K562 (cell line): ENCODE data around the gene TRPV6. TPM values are rescaled to one million over a fixed set of nuclear protein-coding genes. Genes with fewer than 3 reads are reported as not detected.
A peak's percentile ranks its signal among the peaks of the same experiment; 100 is the strongest.

Experiments
- ATAC-seq: fragments of 200-7000 bp; cut with Tn5 transposase; 3 replicates; pipeline ENCODE4 v1.9.1; 2020; ENCODE audit warnings: moderate library complexity
- BruUV-seq: library from RNA; stranded (reverse); fragments of 400-500 nt; replicated peaks from 2 replicates; lab custom pipeline; 2021; lab: Mats Ljungman, UMichigan
- CTCF ChIA-PET: fragments of 300-600 bp; formaldehyde crosslinking; extraction: SDS; loops from one replicate; lab custom pipeline; 2021; ENCODE audit warnings: low intra/inter-chr PET ratio; lab: Yijun Ruan, JAX
- POLR2A ChIA-PET: fragments of 300-600, 350-650 bp; sonication (Branson Sonifier 250); formaldehyde crosslinking; extraction: SDS; loops from one replicate; lab custom pipeline; 2021; ENCODE audit warnings: antibody characterized with exemption, inconsistent platforms; lab: Yijun Ruan, JAX
- DNase-seq, 4 experiments: peaks; one replicate each; pipeline versions ENCODE4 v3.0.0 to v3.0.0-alpha.2; 2011 to 2018; ENCODE audit warnings: low spot score in 3 of 4, mixed read lengths in 3 of 4; ENCODE audit errors: extremely low read depth in 1 of 4
- FAIRE-seq: peaks from 2 replicates; lab custom pipeline; 2011; peaks lifted over from hg19 to GRCh38; lab: Jason Lieb, UNC
- H2AFZ ChIP-seq: 2 replicates; pipeline ENCODE4 v1.6.0; 2011; ENCODE audit warnings: low read depth, low read length, control low read depth, inconsistent platforms
- H3K27ac ChIP-seq: fragments of 200-600 bp; 3 replicates; pipeline ENCODE4 v1.8.0; 2011; ENCODE audit warnings: low read depth, mild to moderate bottlenecking, control low read depth, inconsistent platforms, low read length, moderate library complexity, mixed read lengths; ENCODE audit errors: extremely low read depth
- H3K27me3 ChIP-seq, 2 experiments: fragments of 300-600 bp in 1 of 2; 2 replicates in 1 of 2; 3 replicates in 1 of 2; pipeline versions ENCODE4 v1.6.0 to v1.8.0; 2011; ENCODE audit warnings: inconsistent platforms in 2 of 2, low read length in 2 of 2, mild to moderate bottlenecking in 1 of 2, mixed read lengths in 1 of 2, moderate library complexity in 1 of 2; ENCODE audit not compliant: control insufficient read depth in 2 of 2, insufficient read depth in 2 of 2
- H3K36me3 ChIP-seq: fragments of 300-600 bp; 3 replicates; pipeline ENCODE4 v1.8.0; 2011; ENCODE audit warnings: mild to moderate bottlenecking, low read length, inconsistent platforms; ENCODE audit not compliant: control insufficient read depth, insufficient read depth
- H3K4me1 ChIP-seq, 2 experiments: fragments of 200-600 bp in 1 of 2; replicated peaks in 1 of 2; 2 replicates in 1 of 2; 3 replicates in 1 of 2; pipeline versions ENCODE4 v1.5.1 to v1.8.0; 2011; ENCODE audit warnings: inconsistent platforms in 2 of 2, low read length in 2 of 2, mild to moderate bottlenecking in 1 of 2, mixed read lengths in 1 of 2, moderate library complexity in 1 of 2; ENCODE audit not compliant: control insufficient read depth in 2 of 2, insufficient read depth in 2 of 2
- H3K4me2 ChIP-seq: 2 replicates; pipeline ENCODE4 v1.6.1; 2011; ENCODE audit warnings: low read length, control low read depth, inconsistent platforms, mixed read lengths; ENCODE audit not compliant: insufficient read depth
- H3K4me3 ChIP-seq: fragments of 200-600 bp; sonication (generic), shearing (Covaris generic); 2 replicates; pipeline ENCODE4 v1.5.1; 2016; ENCODE audit warnings: control low read depth, inconsistent platforms
- H3K79me2 ChIP-seq: fragments of 200-600 bp; 3 replicates; pipeline ENCODE4 v1.8.0; 2011; ENCODE audit warnings: low read length, inconsistent platforms; ENCODE audit not compliant: control insufficient read depth, insufficient read depth
- H3K9ac ChIP-seq, 2 experiments: 2 replicates each; pipeline versions ENCODE4 v1.6.0 to v1.6.1; 2011; ENCODE audit warnings: low read depth in 2 of 2, low read length in 2 of 2, control low read depth in 1 of 2, inconsistent platforms in 1 of 2, mild to moderate bottlenecking in 1 of 2, mixed read lengths in 1 of 2; ENCODE audit not compliant: insufficient read depth in 1 of 2
- H3K9me1 ChIP-seq: one replicate; pipeline ENCODE4 v1.6.0; 2011; ENCODE audit warnings: inconsistent platforms, mild to moderate bottlenecking, low read length, moderate library complexity; ENCODE audit not compliant: control insufficient read depth, insufficient read depth
- H3K9me3 ChIP-seq: replicated peaks from 2 replicates; pipeline ENCODE4 v1.5.1; 2011; ENCODE audit warnings: low read depth, low read length, inconsistent platforms; ENCODE audit not compliant: control insufficient read depth, insufficient read depth
- H4K20me1 ChIP-seq: replicated peaks from 2 replicates; pipeline ENCODE4 v1.6.1; 2011; ENCODE audit warnings: low read length, inconsistent platforms, mixed read lengths; ENCODE audit not compliant: control insufficient read depth, insufficient read depth
- BRD4 ChIP-seq: fragments of 200-600 bp; sonication (generic); IDR thresholded peaks from 2 replicates; pipeline ENCODE4 v1.6.1; 2017; ENCODE audit warnings: inconsistent platforms
- E2F6 ChIP-seq, 2 experiments: IDR thresholded peaks; 2 replicates each; pipeline ENCODE4 v1.6.1; 2011; ENCODE audit warnings: borderline replicate concordance in 1 of 2, control low read depth in 1 of 2, low read depth in 1 of 2, low read length in 1 of 2, mild to moderate bottlenecking in 1 of 2, mixed read lengths in 1 of 2, moderate library complexity in 1 of 2; ENCODE audit not compliant: insufficient read depth in 1 of 2, insufficient read length in 1 of 2, poor library complexity in 1 of 2, severe bottlenecking in 1 of 2; ENCODE audit errors: extremely low read depth in 1 of 2
- KDM5B ChIP-seq: fragments of 200-600 bp; sonication (generic); IDR thresholded peaks from 2 replicates; pipeline ENCODE4 v1.6.1; 2012; ENCODE audit warnings: low read depth, mild to moderate bottlenecking, moderate library complexity, low read length, control low read depth, inconsistent platforms; ENCODE audit not compliant: insufficient replicate concordance
- MIER1 ChIP-seq: fragments of 450-650 bp; IDR thresholded peaks from 2 replicates; pipeline ENCODE4 v1.6.1; 2016; ENCODE audit warnings: antibody characterized with exemption, mild to moderate bottlenecking, low read depth
- PURB ChIP-seq: sonication (generic); formaldehyde crosslinking; IDR thresholded peaks from 2 replicates; pipeline ENCODE4 v1.9.0; 2021; ENCODE audit warnings: low read depth, mild to moderate bottlenecking, missing genetic modification reagents
- SMAD2 ChIP-seq: fragments of 150-350 bp; IDR thresholded peaks from 2 replicates; pipeline ENCODE4 v1.6.1; 2014; ENCODE audit warnings: low read depth, mild to moderate bottlenecking, low read length
- SMARCE1 ChIP-seq: fragments of 450-650 bp; IDR thresholded peaks from 2 replicates; pipeline ENCODE4 v1.7.1; 2016; ENCODE audit warnings: mild to moderate bottlenecking
- SPI1 ChIP-seq: IDR thresholded peaks from 2 replicates; pipeline ENCODE4 v1.6.1; 2011; ENCODE audit warnings: low read depth, low read length, control low read depth, borderline replicate concordance
- SUPT5H ChIP-seq: fragments of 450-650 bp; IDR thresholded peaks from 2 replicates; pipeline ENCODE4 v1.6.1; 2016
- ZNF140 ChIP-seq: fragments of 250-450 bp; sonication (Bioruptor Pico); IDR thresholded peaks from 2 replicates; pipeline ENCODE4 v1.8.0; 2021; ENCODE audit warnings: moderate library complexity, mild to moderate bottlenecking, inconsistent platforms
- ZNF253 ChIP-seq: fragments of 250-450 bp; sonication (Bioruptor Pico); conservative IDR thresholded peaks from 2 replicates; pipeline ENCODE4 v1.6.1; 2021; ENCODE audit warnings: mild to moderate bottlenecking
- whole genome bisulfite sequencing: fragments of 100-300 bp; shearing (Covaris generic); methylation state at CpG from one replicate; pipeline ENCODE4 v1.1.6; 2016; ENCODE audit warnings: low coverage, mixed read lengths; ENCODE audit not compliant: insufficient coverage; ENCODE audit errors: missing lambda C conversion rate; 5-methylcytosine and 5-hydroxymethylcytosine counted together
- in situ Hi-C: fragments of 300-500 bp; cut with MboI; formaldehyde crosslinking; loops from 4 replicates; pipeline ENCODE4 v1.15.0; 2018; ENCODE audit warnings: inconsistent platforms, mixed read lengths
- intact Hi-C: fragments of 100-400 bp; cut with micrococcal nuclease; formaldehyde crosslinking; loops from 2 replicates; pipeline ENCODE4 v1.14.2; 2022
- polyA plus RNA-seq, 8 experiments: library from polyadenylated mRNA; depleted of rRNA in 4 of 8; stranded (reverse) in 5 of 8; unstranded in 3 of 8; fragments of >200 nt; fragmentation: Nextera tagmentation in 2 of 8; fragmentation: Illumina TruSeq in 1 of 8; extraction: Ambion mirVana in 2 of 8; extraction: Trizol in 1 of 8; gene quantifications; 2 replicates each; pipeline versions ENCODE4 v1.2.1 to v1.2.3, GENCODE V29; 2011 to 2014; ENCODE audit warnings: inconsistent platforms in 1 of 8, missing spikeins in 1 of 8
- total RNA-seq, 7 experiments: library from RNA; depleted of rRNA in 6 of 7; stranded (reverse); fragments of >200 nt in 6 of 7; fragmentation: Illumina TruSeq in 2 of 7; extraction: Trizol in 2 of 7; gene quantifications; 2 replicates each; pipeline versions ENCODE4 v1.2.1 to v1.2.3, GENCODE V29; 2011 to 2021; ENCODE audit warnings: low replicate concordance in 1 of 7

The TRPV6 gene
- total and polyA plus RNA-seq, 9 of the 15 experiments (the other 6 are each of a cell fraction or from before 2014, with no cell fraction given) = 0.04 to 0.36 (median 0.11) TPM

- Histone ChIP-seq H3K9ac (no peak overlapping the region), H3K9me1 (no peaks in the 10 kb centered on the region), H4K20me1 (no peaks in the 10 kb centered on the region), H3K36me3 (no peaks in the 10 kb centered on the region), H2AFZ (no peak overlapping the region), H3K4me2 (no peak overlapping the region), H3K9me3 (no peaks in the 10 kb centered on the region), H3K79me2 (no peaks in the 10 kb centered on the region), H3K4me1 (peaks cover 4 to 5% of the 10 kb centered on the region in 2 experiments; a peak in 3 of 5 replicates), H3K4me3 (no peak overlapping the region), H3K27ac (no peak overlapping the region), H3K27me3 (peaks cover 3 to 43% of the 10 kb centered on the region in 2 experiments; a peak in 4 of 5 replicates)
- ChIA-PET POLR2A (no interaction called here), CTCF (no interaction called here)
- ATAC-seq (no peak), DNase-seq (no peak), FAIRE-seq (no peak)
- intact Hi-C loops = no loop called here
- WGBS = 6% methylated on average over 2 of the region's 2 CpGs
- BruUV-seq = no TSS peak
- in situ Hi-C loops = no loop called here
- TF ChIP-seq SPI1 (0 out of 2 replicates have a peak, but pooled peaks have one; percentile 8), E2F6 (IDR thresholded peaks at IDR 0.05; ENCODE audit: borderline replicate concordance in 1 of 2, extremely low read depth in 1 of 2, insufficient read depth in 1 of 2, insufficient read length in 1 of 2, low read depth in 1 of 2, low read length in 1 of 2, poor library complexity in 1 of 2, severe bottlenecking in 1 of 2) (no peak), BRD4 (no peak)
Observed at GRCh38 chr7:142913566-142913965, 28.0 kb upstream of the TRPV6 start.

- H3K4me3 ChIP-seq = no peak overlapping the region
- no peak for ATAC-seq
- intact Hi-C loops (no loop called here), in situ Hi-C loops (no loop called here)
- H3K4me2 ChIP-seq = no peak overlapping the region
- H3K9me3 ChIP-seq = no peaks in the 10 kb centered on the region
- H2AFZ ChIP-seq = no peak overlapping the region
- H3K27ac ChIP-seq = no peak overlapping the region
- POLR2A ChIA-PET = no interaction called here
- H3K79me2 ChIP-seq = no peaks in the 10 kb centered on the region
- no peak overlapping the region for H3K9ac ChIP-seq
- FAIRE-seq = no peak
- H3K4me1 ChIP-seq = peaks cover 4 to 5% of the 10 kb centered on the region in 2 experiments; a peak in 3 of 5 replicates
- DNase-seq = no peak
- CTCF ChIA-PET = interaction anchor here (0.7 to 1.2 kb wide), 2 partner anchors 91 to 587 kb away, joined by 3 read pairs; no protein-coding TSS in a partner anchor
- H3K27me3 ChIP-seq = peaks cover 3 to 44% of the 10 kb centered on the region in 2 experiments; a peak in 4 of 5 replicates
- no TSS peak for BruUV-seq
- H3K36me3 ChIP-seq = no peaks in the 10 kb centered on the region
- WGBS = 2% methylated on average over 3 of the region's 3 CpGs
- TF ChIP-seq ZNF140 = no peak
- TF ChIP-seq MIER1 = no peak
- TF ChIP-seq PURB = no peak
- no peak for TF ChIP-seq KDM5B
- no peak for TF ChIP-seq SMARCE1
- TF ChIP-seq SMAD2 = no peak
- TF ChIP-seq SUPT5H = no peak
- TF ChIP-seq ZNF253 (CRISPR knock-in tag) = no peak
- no peaks in the 10 kb centered on the region for H3K9me1 ChIP-seq
- no peaks in the 10 kb centered on the region for H4K20me1 ChIP-seq
Observed at GRCh38 chr7:142913051-142913450, 27.5 kb upstream of the TRPV6 start.
